HK-2 (cell line): ENCODE data around the gene RFX3.

Source experiments
- DNase-seq: peaks from one replicate; pipeline ENCODE4 v3.0.0-alpha.2; 2018; ENCODE audit not compliant: unreplicated experiment

Gene RFX3

DNA sequence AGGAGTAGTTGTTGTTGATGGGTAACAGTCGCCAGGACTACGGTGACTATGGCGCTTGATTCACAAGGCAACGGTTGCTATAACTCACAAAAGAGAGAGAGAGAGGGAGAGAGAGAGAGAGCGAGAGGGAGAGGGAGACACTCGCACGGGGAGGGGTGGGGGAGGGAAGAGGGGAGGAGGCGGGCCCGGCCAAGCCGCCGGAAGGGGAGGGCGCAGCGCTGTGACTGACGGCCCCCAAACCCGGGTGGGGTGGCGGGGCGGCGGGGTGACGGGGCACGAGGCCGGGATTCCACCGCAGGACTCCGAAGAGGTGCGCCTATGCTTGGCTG lies at the start of gene RFX3:
RFX3 (minus strand) TSS at position 166 of the 329 bp plus-strand sequence. CDS start 130,413 bp downstream, outside the sequence.
- peak; percentile 86 for DNase-seq

DNA sequence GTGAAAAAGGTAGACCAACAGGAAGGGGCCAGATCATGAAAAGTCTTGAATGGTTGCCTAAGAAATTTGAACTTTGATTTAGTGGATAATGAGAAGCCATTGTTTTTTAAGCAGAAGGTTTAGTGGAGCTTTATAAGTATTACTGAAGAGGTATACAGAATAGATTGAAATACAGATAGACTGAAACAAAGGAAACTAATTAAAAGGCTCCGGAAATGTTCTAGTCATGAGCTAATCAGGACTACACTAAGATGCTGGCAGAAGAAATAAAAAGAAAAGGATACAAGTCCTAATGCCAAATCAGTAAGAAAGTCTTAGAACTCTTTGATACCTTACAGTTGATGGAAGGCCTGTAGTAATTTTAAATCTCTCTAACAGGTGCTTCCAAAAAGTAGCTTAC lies 45.7 kb upstream of the RFX3 start:
- DNase-seq = no peak

DNA sequence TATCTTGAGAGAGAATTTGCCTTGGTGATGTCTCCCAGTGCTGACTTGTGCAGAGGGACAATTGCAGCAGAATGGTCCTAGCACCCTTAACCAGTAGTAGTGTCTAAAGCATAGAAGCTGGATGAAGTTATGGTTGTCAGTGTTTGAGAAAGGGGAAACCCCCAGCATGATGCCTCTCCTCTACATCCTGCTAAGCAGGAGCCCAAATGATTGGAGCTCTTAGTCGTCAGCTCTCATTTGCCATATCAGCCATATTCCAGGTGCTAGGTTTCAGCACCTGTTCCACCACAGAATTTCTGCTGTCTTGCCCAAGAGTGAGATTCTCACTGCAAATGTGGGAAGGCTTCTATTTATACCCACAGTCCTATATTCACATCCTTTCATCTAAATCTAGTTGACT lies 43.7 kb upstream of the RFX3 start:
- DNase-seq = no peak

DNA sequence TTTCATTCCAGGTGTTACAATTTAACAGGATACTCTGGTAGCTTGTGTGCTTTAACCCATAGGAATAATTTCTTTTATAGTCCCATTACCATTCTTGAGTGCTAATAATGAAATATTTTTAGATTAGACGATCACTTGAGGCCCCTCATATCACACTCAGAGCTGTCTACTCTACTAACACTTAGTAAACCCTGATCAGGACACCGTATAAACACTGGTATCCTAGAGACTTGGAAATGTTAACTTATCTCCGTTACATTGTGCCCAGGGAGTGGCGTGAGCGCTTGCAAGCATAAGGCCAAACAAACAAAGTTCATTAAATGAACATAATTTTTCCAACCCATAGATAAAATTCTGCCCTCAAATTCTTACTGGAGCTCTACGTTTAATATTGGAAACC lies 42.2 kb upstream of the RFX3 start:
- no peak for DNase-seq

DNA sequence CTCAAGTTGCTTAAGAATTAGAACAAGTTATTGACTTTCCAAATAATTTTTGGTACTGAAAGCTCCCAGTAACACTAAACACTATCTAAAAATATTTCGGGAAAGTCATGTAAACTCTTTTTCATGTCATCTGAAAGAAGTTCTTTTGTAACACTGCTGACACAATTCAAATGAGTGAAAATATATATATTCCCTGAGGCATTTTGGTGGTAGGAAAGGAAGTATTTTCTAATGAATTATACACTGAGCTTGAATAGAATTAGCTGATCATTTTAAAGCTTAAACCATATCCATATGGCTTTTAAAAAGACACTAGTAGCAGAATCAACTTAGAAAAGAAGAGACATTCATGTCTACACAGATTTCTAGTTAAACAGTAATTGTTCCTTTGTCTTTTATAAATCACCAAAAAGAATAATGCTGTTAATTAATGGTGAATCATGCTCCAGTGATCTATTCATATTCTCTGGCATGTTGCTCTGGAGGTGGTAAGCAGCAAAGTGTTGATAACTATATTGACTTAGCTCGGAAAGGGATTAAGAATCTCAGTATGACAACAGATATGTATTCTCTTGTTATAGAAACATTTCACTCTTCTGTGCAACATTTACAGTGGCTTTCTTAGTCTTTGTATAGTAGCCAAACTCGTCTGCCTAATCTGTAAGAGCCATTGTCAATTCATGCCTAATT lies 27.4 kb upstream of the RFX3 start:
- DNase-seq = no peak

DNA sequence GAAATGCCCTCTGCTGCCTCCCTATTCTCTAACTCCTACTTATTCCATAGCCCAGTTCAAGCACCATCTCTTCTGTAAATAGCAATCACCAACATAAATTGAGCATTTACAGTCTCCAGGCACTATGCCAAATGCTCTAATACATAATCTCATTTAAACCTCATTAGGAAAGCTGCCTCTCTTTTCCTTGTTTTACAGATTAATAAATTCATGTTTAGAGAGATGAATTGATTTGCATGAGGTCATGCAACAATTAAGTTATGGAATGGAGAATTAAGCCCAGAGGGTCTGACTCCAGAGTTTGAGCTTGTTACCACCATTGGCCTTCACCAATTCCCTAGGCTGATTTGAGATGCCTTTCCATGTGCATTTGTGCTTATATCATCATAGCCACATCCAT lies 23.4 kb upstream of the RFX3 start:
- DNase-seq = no peak

DNA sequence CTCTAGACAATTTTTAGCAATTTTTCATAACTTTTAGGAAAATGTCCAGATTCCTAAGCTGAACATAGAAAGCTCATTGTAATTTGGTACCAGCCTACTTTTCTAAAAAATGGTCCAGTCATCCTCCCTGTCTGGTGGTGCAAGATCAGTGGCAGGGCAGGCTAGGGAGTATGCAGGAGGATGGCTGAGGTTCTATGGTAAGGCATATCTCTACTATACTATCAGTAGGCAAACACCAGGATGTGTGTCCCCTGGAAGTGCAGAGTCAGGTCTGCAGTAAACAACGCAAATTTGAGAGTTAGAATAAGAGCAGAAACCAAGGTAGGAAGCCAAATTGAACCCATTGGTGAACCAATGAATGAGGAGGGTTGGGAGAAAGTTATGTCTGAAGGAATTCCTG lies 22.8 kb upstream of the RFX3 start:
- DNase-seq = no peak

DNA sequence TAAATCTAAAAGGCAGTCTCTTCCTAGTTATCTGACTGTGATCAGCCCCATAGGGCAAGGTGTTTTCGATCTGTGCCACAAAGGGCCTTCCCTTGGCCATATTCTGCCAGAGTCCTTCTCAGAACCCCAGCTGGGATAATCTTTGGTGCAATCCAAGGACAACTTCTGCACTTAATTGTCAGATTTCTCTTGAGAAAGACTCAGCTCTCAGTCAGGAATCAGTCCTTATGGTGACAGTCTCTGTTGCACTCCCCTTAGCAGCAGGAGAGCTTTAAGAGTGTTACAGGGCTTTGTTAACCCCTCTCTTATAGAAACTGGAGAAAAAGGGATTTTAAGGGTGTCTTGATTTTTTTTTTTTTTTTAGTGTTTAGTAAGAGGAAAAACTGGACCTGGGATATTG lies 15.4 kb upstream of the RFX3 start:
- no peak for DNase-seq

DNA sequence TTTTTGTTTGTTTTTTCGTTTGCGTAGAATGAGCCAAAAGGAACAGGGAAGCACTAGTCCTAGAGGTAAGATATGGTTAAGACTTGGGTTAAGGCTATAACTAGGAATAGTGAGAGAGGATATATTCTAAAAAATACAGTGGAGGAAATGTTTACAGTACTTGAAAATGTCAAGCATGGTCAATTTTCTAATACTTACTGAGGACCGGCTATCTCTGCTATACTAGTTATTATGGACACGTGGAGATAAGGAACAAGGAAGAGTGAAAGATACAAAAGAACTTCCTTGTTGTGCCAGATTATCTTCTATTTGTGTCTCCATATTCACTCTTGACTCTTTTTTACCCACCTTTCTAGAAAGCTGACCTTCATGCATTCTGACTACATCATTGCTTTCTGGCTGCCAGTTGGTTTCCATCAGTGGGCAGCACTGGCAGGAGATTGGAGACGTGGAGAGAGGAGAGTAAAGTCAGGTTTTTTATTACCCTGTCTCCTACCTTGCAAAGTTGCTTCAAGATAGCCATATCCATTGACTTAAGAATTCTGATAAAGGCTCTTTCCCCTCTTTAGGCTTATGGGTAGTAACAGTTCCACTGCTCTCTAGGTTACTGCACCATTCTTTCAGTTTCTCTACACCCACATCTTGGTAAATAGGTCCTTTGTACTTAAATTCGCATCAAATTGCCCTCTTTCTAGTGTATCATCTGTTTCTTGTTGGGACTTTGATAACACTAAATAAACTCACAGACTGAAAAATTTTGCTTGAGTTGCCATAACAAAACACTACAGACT lies 9.0 kb upstream of the RFX3 start:
- DNase-seq = no peak

DNA sequence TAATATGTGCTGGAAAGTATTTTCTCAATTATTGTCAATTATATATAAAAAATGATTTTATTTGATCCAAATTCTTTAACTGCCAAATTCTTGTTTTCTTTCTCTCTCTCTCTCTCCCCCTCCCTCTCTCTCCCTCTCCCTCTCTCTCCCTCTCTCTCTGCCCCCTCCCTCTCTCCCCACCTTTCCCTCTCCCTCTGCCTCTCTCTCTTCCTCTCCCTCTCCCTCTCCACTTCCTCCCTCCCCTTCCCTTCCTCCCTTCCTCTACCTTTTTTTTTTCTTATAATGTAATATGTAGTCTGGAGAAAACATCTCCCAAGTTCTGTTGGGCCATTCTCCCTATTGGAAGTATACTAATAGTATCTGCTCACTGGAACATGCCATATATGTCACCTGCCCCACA lies 6.4 kb upstream of the RFX3 start:
- no peak for DNase-seq

DNA sequence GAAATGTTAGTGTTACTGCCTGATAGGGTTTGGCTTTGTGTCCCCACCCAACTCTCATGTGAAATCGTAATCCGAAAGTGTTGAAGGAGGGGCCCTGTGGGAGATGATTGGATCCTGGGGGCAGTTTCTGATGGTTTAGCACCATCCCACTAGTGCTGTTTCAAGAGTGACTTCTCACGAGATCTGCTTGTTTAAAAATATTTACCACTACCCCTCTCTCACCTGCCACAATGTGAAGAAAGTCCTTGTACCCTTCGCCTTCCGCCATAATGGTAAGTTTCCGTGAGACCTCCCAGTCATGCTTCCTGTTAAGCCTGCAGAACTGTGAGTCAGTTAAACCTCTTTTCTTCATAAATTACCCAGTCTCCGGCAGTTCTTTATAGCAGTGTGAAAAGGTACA lies 2.6 kb upstream of the RFX3 start:
- no peak for DNase-seq

DNA sequence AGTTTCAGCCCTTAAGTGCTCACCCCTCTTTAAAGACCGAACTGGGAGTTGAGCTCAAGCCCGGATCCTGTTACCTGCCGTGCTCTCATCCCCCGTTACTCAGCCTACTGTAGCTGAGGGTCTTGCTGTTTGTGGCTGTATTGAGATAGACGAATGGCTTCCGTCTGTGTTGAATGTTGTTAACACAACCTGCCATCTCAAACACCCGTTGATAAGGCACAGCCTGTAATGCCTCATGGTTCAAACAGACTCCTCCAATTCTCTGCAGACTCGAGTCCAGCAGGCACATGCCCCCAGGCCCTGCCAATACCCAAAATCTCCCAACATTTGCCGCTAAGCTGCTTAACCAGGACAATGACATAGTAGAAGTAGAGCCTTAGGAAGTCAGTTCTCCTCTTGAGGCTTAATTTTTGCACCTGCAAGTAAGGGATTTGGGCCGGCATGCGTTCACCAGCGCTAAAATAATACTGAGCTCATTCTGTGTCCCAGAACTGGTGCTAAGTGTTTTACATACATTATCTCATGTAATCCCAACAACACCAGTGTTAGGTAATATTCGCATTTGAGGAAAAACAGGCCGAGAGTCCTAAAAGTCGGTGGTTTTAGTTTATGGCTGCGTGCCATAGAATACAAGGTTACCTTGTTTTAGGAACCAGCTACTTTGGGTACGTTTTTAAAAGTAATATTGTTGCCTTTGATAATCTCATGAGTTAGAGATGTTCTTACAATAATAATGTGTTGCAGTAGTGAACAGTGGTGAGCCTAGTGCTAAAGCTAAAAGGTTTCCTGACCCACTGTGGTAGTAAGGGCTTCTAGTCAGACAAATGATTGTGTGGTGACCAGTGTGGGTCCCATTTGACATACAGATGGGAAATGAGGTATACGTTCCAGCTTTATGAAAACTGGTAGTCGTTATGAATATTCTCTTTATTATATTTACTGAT lies 1.5 kb upstream of the RFX3 start:
- DNase-seq = peak; percentile 18

DNA sequence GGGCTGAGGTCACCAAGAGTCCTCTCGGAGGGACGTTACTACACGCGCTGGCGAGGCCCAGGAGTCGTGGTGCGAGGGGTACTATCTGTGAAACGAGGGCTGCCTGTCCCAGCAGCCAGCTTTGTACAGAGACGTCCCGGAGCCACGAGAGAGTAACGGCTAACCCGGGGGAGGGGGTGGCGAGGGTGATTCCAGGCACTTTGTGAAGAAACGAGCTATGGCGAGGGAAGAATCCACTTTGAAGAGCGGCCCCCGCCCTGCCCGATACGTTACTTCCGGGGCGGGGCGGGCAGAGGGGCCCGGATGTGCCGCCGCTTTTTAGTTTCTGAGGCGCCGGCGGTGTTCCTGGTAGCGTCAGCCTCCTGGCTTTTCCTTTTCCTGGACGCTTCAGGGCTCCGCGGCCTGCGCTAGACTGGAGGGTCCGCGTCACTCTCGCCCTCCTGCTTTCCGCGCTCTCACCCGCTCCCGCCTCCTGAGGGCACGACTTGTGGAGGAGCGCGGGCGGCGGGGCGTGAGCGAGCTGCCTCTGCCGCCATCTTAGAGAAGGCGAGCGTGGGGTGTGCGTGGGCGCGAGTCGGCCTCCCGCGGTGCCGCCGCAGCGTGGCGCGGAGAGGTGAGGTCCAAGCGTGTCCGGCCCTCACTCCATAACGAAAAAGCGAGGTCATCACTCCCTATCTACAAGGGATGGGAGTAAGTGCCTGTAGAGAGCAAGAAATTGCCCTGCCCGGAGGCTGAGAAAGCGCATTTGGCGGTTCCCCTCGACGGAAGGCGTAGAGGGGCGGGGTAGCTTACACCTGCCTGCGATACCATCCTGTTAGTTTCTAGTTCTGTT lies 580 bp upstream of the RFX3 start:
- peak; percentile 79 for DNase-seq

DNA sequence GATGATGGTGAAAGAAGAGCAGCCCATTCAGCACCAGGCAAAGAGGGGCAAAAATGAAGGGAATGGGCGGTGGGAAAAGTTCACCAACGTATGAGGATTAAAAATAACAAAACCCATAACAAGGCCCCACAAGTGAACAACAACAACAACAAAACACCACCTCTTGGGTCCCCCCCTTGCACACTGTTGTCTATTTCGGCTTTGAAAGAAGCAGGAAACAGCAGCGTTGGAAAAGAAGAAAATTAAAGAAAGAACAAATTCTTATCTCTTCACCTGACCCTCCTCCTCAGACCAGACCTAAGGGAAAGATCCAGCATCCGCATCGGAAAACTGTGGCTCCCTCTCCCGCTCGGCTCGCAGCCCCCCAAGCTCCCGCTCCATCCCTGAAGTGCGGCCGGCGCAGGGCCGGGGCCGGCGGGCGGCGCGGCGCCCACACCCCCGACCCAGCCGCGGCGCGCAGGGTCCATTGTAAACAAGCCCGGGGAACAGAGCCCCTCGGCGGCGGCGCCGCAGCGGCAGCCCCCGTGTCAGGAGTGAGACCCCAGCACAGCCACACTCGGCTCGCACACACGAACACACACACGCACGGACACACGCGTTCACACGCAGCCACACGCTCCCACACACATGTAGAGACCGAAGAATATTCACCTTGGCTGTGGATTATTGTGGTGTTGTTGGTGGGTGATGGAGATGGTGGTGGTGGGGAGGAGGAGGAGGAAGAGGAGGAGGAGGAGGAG lies 535 bp downstream of the RFX3 start:
- DNase-seq = peak; percentile 4

DNA sequence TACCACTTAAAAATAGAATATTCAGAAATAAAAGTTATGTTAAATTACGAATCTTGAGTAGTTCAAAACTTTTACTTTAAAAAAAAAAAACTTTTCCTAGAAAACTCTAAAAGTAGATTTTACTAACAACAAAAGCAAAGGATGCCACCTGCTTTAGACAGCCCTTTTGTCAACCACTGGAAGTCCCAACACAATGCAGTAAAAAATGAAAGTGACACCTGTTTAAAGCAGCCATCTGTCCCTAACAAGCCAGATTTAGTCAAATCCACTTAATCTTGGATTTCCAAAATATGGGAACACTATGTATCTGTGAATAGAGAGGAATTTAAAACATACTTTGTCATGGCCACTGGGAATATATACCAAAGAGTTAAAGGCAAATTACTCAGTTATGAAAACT lies 3.8 kb downstream of the RFX3 start:
- DNase-seq = no peak

DNA sequence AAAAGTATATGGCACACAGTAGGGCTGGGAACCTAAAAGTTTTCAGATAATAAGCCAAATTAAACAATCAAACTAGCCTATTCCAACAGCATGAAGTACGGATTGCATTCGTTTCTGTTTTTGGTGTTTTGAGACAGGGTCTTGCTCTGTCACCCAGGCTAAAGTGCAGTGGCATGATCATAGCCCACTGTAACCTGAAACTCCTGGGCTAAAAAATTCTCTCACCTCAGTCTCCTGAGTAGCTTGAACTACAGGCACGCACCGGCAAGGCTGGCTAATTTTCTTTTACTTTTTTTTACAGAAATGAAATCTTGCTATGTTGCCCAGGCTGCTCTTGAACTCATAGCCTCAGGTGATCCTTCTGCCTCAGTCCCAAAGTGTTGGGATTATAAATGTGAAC lies 5.2 kb downstream of the RFX3 start:
- DNase-seq = no peak

DNA sequence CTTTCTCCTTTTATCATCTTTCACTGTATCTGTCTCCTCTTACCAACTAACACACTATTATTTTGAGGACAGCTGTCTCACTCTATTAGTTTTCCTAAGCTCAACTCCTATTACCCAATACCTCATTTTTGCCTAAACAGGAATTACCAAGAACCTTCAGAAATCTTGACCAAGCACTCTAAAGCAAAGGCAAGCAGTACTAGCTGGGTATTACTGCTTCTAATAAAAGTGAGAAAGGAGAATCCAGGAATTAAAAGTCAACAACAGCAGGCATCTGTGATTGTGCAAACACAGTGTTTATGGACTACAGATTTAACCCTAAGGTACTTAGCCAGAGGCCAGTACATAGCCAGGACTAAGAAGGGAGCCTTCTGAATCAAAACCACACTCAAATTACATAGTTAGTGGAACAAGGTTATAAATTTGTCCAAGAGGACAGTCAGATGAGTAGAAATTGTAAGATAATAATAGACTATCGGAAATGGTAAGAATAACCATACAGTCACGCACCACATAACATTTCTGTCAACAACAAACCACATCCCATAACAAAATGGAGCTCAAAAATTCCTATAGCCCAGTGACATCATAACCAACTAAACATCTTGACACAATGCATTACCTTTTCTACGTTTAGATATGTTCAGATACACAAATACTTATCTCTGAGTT lies 8.3 kb downstream of the RFX3 start:
- DNase-seq = no peak

DNA sequence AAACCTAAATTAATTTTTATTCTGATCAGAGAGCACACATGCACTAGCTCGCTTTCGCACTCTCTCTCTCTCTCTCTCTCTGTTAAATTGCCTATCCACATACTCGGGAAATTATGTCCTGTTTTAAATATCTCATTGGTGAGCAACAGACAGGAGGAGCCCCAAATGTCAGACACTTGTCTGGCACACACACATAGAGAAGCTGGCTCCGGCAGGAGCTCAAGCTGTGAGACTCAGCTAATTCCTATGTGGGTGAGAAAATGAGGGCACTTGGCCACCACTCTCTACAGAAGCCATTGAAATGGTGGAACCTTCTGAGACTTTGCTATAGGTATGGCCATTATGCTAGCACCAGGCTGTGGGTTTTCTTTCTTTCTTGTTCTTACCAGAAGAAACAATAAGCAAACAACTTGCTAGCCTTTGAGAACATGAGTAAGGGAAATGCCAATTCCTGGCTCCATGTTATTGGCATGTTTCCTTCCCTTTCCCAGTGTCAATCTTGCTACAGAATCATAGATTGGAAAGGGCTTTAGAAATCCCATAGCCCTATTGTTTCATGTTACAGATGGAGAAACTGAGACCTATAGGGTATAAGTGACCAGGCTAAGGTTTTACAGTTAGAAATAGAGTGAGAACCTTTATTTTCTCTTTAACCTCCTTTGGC lies 9.0 kb downstream of the RFX3 start:
- no peak for DNase-seq

DNA sequence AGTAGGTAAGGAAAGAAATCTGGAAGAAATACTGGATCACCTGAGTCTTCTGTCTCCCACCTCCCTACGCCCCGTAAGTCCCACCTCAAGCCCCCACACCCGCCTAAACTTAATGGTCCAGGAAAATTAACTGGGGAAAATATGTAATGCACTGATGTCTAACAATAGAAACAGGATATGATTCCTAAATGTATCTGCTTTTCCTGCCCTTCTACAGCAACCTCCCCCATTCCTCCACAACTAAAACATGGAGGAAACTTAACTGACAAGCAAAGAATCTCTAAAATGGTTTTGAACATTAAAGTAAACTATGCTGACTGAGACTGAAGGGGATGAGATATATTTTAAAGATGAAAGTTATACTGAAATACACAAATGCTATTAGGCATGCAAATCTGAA lies 10.4 kb downstream of the RFX3 start:
- no peak for DNase-seq

DNA sequence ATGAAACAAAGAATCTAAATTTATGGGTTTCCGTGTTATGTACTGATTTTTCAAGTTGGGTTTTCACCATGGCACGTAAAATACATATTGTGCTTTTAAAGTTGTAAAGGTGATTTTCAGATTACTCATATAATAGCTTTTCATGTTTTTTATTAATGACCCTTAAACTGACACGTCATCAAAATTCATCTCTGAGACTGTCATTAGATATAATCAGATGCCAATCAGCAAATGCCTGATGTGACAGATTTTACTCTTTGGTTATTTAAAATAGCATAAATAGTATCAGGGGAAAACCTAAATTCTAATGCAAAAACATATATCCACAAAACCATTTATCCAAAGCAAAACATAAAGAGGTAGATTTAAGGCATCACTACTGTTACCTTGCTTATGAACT lies 11.0 kb downstream of the RFX3 start:
- no peak for DNase-seq
